GM03348 (cell line): ENCODE data around the gene CCL22.
A peak's percentile ranks its signal among the peaks of the same experiment; 100 is the strongest.

ENCODE experiments used
- DNase-seq: peaks from one replicate; pipeline ENCODE4 v3.0.0; 2012; ENCODE audit warnings: low spot score

CCL22 gene

GRCh38 chr16:57376313-57376818 lies 17.8 kb downstream of the CCL22 start:
- DNase-seq = no peak

DNA sequence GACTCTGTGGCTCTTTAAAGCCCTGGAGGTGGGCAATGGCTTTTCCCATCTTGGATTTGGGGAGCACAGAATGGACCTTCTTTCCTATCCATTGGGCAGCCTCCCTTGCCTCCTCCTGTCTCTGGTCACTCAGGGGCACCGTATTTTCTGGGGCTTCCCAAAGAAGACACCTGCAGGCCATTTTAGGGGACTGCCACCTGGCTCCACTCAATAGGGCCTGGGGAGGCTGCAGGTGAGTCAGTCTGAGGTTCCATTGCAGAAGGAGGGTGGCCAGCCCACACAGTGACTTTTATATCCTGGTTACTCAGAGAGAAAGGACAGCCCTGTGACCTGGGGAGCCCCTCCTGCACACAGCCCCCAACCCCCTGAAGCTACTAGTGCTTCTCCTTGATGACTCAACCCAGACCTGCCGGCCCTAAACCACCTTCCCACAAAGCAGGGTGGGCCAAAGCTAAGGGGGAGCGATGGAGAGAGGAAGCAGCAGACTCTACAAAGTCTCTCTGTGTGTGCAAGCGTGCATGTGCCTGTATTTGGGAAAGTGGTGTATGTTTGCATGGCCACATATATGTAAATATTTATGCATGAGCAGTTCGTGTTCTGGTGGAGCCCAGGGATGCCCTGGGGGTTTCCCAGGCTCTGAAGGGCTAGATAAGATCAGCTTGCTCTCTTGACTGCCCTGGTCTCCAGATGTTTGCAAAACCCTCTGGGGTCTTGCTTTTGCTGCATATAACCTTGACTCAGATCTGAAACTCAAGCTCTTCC lies 18.7 kb downstream of the CCL22 start:
- no peak for DNase-seq

GRCh38 chr16:57379579-57379978 lies 21.0 kb downstream of the CCL22 start:
- no peak for DNase-seq

GRCh38 chr16:57380671-57381462 lies 22.3 kb downstream of the CCL22 start:
- no peak for DNase-seq

GRCh38 chr16:57381791-57382534 lies 23.4 kb downstream of the CCL22 start:
- no peak for DNase-seq

DNA sequence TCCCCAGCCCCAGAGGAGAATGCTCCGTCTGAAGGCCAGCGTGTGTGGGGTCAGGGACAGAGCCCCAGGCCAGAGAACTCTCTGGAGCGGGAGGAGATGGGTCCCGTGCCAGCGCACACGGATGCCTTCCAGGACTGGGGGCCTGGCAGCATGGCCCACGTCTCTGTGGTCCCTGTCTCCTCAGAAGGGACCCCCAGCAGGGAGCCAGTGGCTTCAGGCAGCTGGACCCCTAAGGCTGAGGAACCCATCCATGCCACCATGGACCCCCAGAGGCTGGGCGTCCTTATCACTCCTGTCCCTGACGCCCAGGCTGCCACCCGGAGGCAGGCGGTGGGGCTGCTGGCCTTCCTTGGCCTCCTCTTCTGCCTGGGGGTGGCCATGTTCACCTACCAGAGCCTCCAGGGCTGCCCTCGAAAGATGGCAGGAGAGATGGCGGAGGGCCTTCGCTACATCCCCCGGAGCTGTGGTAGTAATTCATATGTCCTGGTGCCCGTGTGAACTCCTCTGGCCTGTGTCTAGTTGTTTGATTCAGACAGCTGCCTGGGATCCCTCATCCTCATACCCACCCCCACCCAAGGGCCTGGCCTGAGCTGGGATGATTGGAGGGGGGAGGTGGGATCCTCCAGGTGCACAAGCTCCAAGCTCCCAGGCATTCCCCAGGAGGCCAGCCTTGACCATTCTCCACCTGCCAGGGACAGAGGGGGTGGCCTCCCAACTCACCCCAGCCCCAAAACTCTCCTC lies 24.1 kb downstream of the CCL22 start:
- DNase-seq = no peak

- DNase-seq = peak; percentile 53
Measured at GRCh38 chr16:57383276-57384247, 25.0 kb downstream of the CCL22 start.

DNA sequence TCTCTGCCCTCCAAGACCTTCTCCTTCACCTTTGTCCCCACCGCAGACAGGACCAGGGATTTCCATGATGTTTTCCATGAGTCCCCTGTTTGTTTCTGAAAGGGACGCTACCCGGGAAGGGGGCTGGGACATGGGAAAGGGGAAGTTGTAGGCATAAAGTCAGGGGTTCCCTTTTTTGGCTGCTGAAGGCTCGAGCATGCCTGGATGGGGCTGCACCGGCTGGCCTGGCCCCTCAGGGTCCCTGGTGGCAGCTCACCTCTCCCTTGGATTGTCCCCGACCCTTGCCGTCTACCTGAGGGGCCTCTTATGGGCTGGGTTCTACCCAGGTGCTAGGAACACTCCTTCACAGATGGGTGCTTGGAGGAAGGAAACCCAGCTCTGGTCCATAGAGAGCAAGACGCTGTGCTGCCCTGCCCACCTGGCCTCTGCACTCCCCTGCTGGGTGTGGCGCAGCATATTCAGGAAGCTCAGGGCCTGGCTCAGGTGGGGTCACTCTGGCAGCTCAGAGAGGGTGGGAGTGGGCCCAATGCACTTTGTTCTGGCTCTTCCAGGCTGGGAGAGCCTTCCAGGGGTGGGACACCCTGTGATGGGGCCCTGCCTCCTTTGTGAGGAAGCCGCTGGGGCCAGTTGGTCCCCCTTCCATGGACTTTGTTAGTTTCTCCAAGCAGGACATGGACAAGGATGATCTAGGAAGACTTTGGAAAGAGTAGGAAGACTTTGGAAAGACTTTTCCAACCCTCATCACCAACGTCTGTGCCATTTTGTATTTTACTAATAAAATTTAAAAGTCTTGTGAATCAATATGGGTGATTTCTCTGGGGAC lies 25.9 kb downstream of the CCL22 start:
- no peak for DNase-seq

DNA sequence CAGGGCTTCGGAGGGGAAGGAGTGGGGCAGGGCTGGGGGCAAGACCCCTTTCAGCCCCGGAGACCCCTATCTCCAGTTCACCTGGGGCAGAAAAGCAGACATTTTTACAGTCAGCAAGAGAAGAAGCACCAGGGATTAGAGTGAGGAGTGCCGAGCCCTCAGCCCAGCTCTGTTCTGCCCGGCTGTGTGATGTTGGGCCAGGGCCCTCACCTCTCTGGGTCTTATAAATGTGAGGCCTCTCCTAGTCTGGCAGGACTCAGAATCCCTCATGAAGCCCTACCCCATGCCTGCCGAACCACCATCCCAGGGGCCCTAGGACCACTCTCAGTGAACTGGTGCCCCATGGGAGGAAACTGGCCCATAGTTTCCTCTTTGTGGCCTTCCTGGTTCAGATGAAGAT lies 26.5 kb downstream of the CCL22 start:
- DNase-seq = no peak

- DNase-seq = peak; percentile 55
Measured at GRCh38 chr16:57386381-57386951, 27.9 kb downstream of the CCL22 start.

GRCh38 chr16:57387598-57388354 lies 29.2 kb downstream of the CCL22 start:
- no peak for DNase-seq

GRCh38 chr16:57388359-57389086 lies 29.9 kb downstream of the CCL22 start:
- no peak for DNase-seq

GRCh38 chr16:57389087-57389468 lies 30.5 kb downstream of the CCL22 start:
- DNase-seq = no peak

DNA sequence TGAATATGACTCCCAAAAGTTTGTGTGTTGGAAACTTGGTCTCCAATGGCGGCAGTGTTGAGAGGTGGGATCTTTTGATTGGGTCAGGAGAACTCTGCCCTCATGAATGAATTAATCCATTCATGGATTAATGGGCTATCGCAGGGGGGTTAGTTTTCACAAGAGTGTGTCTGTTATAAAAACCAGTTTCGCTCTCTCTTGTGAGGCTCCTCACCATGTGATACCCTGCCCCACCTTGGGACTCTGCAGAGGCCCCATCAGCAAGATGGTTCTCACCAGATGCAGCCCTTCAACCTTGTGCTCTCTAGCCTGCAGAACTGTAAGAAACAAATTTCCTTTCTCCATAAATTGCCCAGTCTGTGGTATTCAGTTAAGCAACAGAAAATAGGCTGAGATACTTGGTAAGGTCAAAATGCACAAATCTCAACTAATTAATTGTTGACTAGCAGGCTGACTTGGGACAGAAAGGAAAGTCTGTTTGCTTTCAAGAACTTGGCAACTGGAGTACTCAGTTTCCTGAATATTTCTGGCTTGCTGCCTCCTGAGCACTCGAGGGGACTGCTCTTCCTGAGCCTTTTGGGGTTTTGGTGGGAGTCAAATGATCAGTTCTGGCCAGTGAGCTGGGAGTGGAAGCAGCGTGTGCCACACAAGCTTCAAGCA lies 32.2 kb downstream of the CCL22 start:
- no peak for DNase-seq

DNA sequence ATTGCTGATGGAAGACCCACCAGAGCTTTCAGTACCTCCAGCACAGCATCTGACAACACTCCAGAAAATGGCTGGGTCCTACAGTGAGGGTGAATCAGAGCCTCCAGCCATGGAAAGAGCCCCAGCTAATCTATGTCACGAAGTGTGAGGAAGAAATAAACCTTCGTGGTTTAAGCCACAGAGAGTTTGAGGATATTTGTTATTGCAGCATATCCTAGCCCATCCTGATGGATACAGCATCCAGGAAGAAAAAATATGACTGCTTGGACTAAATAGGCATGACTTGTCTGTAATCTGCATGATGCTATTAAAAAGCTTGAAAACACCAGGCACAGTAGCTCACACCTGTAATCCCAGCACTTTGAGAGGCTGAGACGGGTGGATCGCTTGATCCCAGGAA lies 32.7 kb downstream of the CCL22 start:
- DNase-seq = no peak

DNA sequence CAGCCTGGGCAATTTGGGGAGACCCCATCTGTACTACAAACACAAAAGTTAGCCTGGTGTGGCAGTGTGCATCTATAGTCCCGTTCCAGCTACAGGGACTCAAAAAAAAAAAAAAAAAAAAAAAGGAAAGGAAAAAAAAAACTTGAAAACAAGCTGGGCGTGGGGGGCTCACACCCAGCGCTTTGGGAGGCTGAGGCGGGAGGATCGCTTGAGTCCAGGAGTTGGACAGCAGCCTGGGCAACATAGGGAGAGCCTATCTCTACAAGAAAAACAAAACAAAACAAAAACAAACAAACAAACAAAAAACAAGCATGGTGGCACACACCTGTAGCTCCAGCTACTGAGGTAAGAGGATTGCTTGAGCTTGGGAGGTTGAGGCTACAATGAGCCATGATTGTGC lies 33.1 kb downstream of the CCL22 start:
- DNase-seq = no peak

DNA sequence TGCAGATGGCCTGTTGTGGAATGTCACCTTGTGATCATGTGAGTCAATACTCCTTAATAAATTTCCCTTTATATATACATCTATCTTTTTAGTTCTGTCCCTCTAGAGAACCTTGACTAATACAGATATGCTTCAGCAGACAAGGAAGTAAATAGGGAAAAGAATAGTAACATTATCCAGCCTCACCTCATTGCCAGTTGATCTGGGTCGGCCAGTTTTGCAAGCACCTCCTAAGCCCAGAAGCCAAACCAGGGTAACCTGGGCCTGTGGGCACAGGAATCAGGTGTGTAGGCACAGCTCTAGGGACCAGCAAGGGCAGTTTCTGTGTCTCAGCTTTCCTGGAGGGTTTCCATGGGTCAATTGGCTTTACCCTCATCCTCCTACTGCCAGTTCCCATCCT lies 34.1 kb downstream of the CCL22 start:
- DNase-seq = no peak
